ENCODE results near the gene DES. TPM values are rescaled to one million over a fixed set of nuclear protein-coding genes. Genes with fewer than 3 reads are reported as not detected.

Gene DES
- total RNA-seq, 1 donor = 20.7 TPM

GRCh38 chr2:219410390-219410789 lies 7.8 kb upstream of the DES start:
- H3K4me3 ChIP-seq (ENCODE audit: low read depth, low read length) = no peak overlapping the region
- TF ChIP-seq CTCF (IDR thresholded peaks at IDR 0.05; ENCODE audit: insufficient read depth, low read depth, low read length) = no peak
- no peak for DNase-seq (ENCODE audit: low read depth)

GRCh38 chr2:219414857-219415256 lies 3.3 kb upstream of the DES start:
- no peak for TF ChIP-seq CTCF (IDR thresholded peaks at IDR 0.05; ENCODE audit: insufficient read depth, low read depth, low read length)
- no peak overlapping the region for H3K4me3 ChIP-seq (ENCODE audit: low read depth, low read length)
- DNase-seq (ENCODE audit: low read depth) = no peak

GRCh38 chr2:219415580-219416234 lies 2.5 kb upstream of the DES start:
- H3K4me3 ChIP-seq (ENCODE audit: low read depth, low read length) = no peak overlapping the region
- no peak for TF ChIP-seq CTCF (IDR thresholded peaks at IDR 0.05; ENCODE audit: insufficient read depth, low read depth, low read length)
- no peak for DNase-seq (ENCODE audit: low read depth)

- H3K4me3 ChIP-seq (ENCODE audit: low read depth, low read length) = no peak overlapping the region
- TF ChIP-seq CTCF (IDR thresholded peaks at IDR 0.05; ENCODE audit: insufficient read depth, low read depth, low read length) = no peak
- DNase-seq (ENCODE audit: low read depth) = no peak
Observed at GRCh38 chr2:219416235-219416602, 2.0 kb upstream of the DES start.

GRCh38 chr2:219416938-219417337 lies 1.2 kb upstream of the DES start:
- no peak overlapping the region for H3K4me3 ChIP-seq (ENCODE audit: low read depth, low read length)
- DNase-seq (ENCODE audit: low read depth) = no peak
- no peak for TF ChIP-seq CTCF (IDR thresholded peaks at IDR 0.05; ENCODE audit: insufficient read depth, low read depth, low read length)

GRCh38 chr2:219417374-219417773 lies 803 bp upstream of the DES start:
- H3K4me3 ChIP-seq (ENCODE audit: low read depth, low read length) = no peak overlapping the region
- no peak for DNase-seq (ENCODE audit: low read depth)
- TF ChIP-seq CTCF (IDR thresholded peaks at IDR 0.05; ENCODE audit: insufficient read depth, low read depth, low read length) = no peak

- no peak for TF ChIP-seq CTCF (IDR thresholded peaks at IDR 0.05; ENCODE audit: insufficient read depth, low read depth, low read length)
Observed at GRCh38 chr2:219419012-219419324, 791 bp downstream of the DES start.

More at GRCh38 chr2:219419012-219419324, 791 bp downstream of the DES start:
- DNase-seq (ENCODE audit: low read depth) = no peak
- no peak overlapping the region for H3K4me3 ChIP-seq (ENCODE audit: low read depth, low read length)

Data from fibroblast of villous mesenchyme (primary cell).